Mononuclear cell (primary cell): Measurements from ENCODE around the gene ADGRB3. TPM values are rescaled to one million over a fixed set of nuclear protein-coding genes. Genes with fewer than 3 reads are reported as not detected.
"Not testable (repeated sequence)": the region's sequence is repeated elsewhere in the genome, so short reads cannot be mapped to it uniquely, and the experiment has no call there.

Source experiments
- H3K27me3 ChIP-seq: 2 replicates; pipeline ENCODE4 v1.6.0; 2011; ENCODE audit warnings: low read length, control low read depth; ENCODE audit not compliant: insufficient read depth
- H3K4me1 ChIP-seq: 2 replicates; pipeline ENCODE4 v1.5.1; 2011; ENCODE audit warnings: mild to moderate bottlenecking, low read length, control low read depth; ENCODE audit not compliant: insufficient read depth
- H3K4me3 ChIP-seq: 2 replicates; pipeline ENCODE4 v1.5.1; 2011; ENCODE audit warnings: mild to moderate bottlenecking, low read length, moderate library complexity
- H3K9me3 ChIP-seq: 2 replicates; pipeline ENCODE4 v1.5.1; 2011; ENCODE audit warnings: low read depth, mild to moderate bottlenecking, control low read depth, low read length
- total RNA-seq: library from RNA; depleted of rRNA; stranded (reverse); fragments of >200 nt; gene quantifications from one replicate; pipeline ENCODE4 v1.2.3, GENCODE V29; 2012

The ADGRB3 gene
- total RNA-seq, 1 donor: 0.10 TPM

GRCh38 chr6:68730291-68731054 lies 95.4 kb downstream of the ADGRB3 start:
- H3K9me3 ChIP-seq: no peaks in the 10 kb centered on the region
- no peak overlapping the region for H3K4me3 ChIP-seq
- H3K4me1 ChIP-seq: no peaks in the 10 kb centered on the region
- H3K27me3 ChIP-seq: no peaks in the 10 kb centered on the region

GRCh38 chr6:68732423-68732822 lies 97.3 kb downstream of the ADGRB3 start:
- H3K27me3 ChIP-seq: no peaks in the 10 kb centered on the region
- H3K4me1 ChIP-seq: no peaks in the 10 kb centered on the region
- no peak overlapping the region for H3K4me3 ChIP-seq
- no peaks in the 10 kb centered on the region for H3K9me3 ChIP-seq

DNA sequence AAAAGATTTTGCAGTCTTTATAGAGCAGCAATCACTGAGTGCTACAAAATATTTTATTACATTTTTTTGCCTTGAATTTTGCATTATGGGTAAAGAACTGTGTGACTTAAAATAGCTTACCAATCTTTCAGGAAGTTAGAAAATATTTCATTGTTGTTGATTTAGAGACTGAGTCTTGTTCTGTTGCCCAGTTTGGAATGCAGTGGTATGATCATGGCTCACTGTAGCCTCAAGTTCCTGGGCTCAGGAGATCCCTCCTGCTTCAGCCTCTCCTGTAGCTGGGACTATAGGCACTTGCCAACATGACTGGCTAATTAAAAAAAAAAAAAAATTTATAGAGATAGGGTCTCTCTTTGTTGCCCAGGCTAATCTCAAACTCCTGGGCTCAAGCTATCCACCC lies 100.8 kb downstream of the ADGRB3 start:
- Histone ChIP-seq H3K4me3 (no peak overlapping the region), H3K9me3 (no peaks in the 10 kb centered on the region), H3K27me3 (no peaks in the 10 kb centered on the region), H3K4me1 (no peaks in the 10 kb centered on the region)

GRCh38 chr6:68737061-68737460 lies 102.0 kb downstream of the ADGRB3 start:
- H3K4me1 ChIP-seq: no peaks in the 10 kb centered on the region
- no peak overlapping the region for H3K4me3 ChIP-seq
- H3K27me3 ChIP-seq: no peaks in the 10 kb centered on the region
- no peaks in the 10 kb centered on the region for H3K9me3 ChIP-seq

GRCh38 chr6:68738039-68738438 lies 103.0 kb downstream of the ADGRB3 start:
- Histone ChIP-seq H3K4me1 (no peaks in the 10 kb centered on the region), H3K27me3 (no peaks in the 10 kb centered on the region), H3K4me3 (no peak overlapping the region), H3K9me3 (no peaks in the 10 kb centered on the region)

DNA sequence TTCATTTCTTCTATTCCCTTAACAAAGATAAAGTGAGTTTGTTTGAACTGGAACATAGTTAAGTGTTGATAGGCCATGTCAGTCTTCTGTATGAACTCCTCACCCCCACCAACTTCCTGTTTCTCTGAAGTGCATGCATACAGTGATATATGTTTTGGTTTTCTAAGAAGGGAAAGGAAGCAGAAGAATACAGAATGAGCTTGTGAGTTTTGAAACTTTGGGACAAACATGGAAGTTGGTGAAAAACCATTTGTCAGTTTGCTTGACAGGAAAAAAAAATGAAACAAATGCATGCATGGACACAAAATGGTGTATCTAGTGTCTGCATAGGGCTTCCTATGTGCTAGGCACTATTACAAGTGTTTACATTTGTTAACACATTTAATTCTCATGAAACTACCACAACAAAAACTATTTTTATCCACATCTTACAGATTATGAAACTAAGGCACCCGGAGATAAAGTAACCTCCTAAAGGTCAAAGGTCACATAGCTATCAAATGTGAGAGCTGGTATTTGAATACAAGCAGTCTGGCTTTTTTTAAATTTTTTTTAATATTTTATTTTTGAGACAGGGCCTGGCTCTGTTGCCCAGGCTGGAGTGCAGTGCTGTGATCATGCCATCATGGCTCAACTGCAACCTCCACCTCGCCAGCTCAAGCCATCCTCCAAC lies 105.9 kb downstream of the ADGRB3 start:
- Histone ChIP-seq H3K9me3 (no peaks in the 10 kb centered on the region), H3K4me3 (no peak overlapping the region), H3K4me1 (no peaks in the 10 kb centered on the region), H3K27me3 (no peaks in the 10 kb centered on the region)

DNA sequence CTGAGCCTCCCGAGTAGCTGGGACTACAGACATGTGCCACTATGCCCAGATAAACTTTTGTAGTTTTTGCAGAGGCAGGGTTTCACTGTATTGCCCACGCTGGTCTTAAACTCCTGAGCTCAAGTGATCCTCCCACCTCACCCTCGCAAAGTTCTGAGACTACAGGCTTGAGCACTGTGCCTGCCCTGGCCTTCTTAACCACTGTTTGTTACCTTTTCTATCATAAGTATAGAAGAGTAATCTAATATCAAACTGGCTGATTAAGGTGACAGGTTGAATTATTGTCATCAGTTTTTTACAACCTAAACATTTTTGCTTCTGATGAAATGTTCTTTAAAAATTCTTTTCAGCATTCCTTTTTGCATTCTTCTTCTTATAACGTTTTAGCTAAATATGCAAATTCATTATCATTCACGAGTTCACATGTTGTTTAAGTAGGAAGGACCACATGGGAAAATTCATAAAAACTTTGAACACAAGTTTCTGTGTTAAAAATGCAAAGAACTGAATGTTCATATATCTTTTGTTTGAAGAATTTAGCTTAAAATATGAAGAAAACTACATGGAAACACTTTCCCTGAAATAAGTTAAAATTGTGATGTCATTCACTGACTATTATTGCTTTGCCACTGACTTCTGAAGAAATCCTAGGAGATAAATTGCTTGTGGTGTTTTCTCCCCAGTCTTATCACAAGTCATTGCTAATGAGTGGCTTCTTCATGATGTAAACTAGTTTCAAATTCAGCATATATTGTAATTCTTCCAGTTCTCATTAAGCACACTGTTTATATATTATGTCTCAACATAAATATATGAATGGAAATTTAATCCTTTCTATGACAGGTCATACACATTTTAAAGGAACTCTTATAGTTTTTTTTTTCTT lies 106.7 kb downstream of the ADGRB3 start:
- Histone ChIP-seq H3K4me1 (no peaks in the 10 kb centered on the region), H3K9me3 (no peaks in the 10 kb centered on the region), H3K4me3 (no peak overlapping the region), H3K27me3 (no peaks in the 10 kb centered on the region)

DNA sequence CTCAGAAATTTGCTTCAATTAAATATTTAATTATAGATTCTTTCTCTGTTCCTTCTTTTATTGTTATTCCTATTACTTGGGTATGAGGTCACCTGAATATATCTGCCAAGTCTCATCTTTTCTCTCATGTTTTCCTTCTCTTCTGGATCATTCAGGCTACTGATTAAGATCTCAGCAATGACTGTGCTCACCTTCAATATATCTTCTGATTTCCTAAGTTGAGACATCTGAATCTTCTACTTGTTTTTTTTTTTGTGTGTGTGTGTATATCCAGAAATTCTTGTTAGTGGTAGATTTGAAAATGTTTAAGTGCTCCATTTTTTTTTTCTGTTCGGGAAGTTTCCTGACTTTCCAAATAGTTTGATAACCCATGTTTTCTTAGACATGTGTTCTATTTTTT lies 108.0 kb downstream of the ADGRB3 start:
- Histone ChIP-seq H3K9me3 (no peaks in the 10 kb centered on the region), H3K27me3 (no peaks in the 10 kb centered on the region), H3K4me1 (no peaks in the 10 kb centered on the region), H3K4me3 (no peak overlapping the region)

DNA sequence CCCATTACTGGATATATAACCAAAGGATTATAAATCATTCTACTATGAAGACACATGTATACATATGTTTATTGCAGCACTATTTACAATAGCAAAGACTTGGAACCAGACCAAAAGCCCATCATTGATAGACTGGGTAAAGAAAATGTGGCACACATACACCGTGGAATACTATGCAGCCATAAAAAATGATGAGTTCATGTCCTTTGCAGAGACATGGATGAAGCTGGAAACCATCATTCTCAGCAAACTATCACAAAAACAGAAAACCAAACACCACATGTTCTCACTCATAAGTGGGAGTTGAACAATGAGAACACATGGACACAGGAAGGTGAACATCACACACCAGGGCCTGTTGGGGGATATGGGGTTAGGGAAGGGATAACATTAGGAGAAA lies 109.3 kb downstream of the ADGRB3 start:
- not testable (repeated sequence) for H3K27me3 ChIP-seq, H3K9me3 ChIP-seq, H3K4me3 ChIP-seq

GRCh38 chr6:68746376-68746775 lies 111.3 kb downstream of the ADGRB3 start:
- Histone ChIP-seq H3K4me3 (no peak overlapping the region), H3K4me1 (no peaks in the 10 kb centered on the region), H3K9me3 (no peaks in the 10 kb centered on the region), H3K27me3 (no peaks in the 10 kb centered on the region)

More for the DNA sequence above, 109.3 kb downstream of the ADGRB3 start:
- not testable (repeated sequence) for H3K4me1 ChIP-seq

- Histone ChIP-seq H3K9me3 (no peaks in the 10 kb centered on the region), H3K27me3 (no peaks in the 10 kb centered on the region), H3K4me1 (no peaks in the 10 kb centered on the region), H3K4me3 (no peak overlapping the region)
Measured at GRCh38 chr6:68747110-68747790, 112.2 kb downstream of the ADGRB3 start.

GRCh38 chr6:68747832-68748231 lies 112.8 kb downstream of the ADGRB3 start:
- not testable (repeated sequence) for H3K4me3 ChIP-seq, H3K9me3 ChIP-seq, H3K4me1 ChIP-seq, H3K27me3 ChIP-seq

DNA sequence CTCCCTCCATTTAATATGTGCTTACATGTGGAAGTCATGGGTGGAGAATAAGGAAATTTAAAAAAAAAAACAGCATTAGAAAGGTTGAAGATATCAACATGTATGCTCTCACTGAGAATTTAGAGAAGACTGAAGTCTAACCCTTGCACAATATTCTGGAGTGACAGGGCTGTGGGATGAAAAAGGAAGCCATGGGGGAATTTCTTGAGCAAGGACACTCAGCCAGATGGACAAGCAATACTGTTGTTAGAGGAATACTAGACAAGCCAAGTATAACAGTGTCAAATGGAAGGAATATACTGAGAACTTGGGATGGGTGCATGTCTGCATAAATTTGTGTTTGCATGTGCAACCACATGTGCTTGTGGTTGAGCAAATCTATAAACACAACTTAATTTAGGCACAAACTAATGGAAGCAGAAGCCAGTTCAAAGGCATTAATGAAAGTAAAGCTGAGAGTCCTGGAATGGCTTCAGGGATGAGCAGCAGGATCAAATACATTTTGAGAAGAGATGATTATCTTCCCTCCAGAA lies 119.7 kb downstream of the ADGRB3 start:
- Histone ChIP-seq H3K4me1 (peaks cover 7% of the 10 kb centered on the region), H3K4me3 (no peak overlapping the region), H3K27me3 (no peaks in the 10 kb centered on the region)

GRCh38 chr6:68756454-68757375 lies 121.6 kb downstream of the ADGRB3 start:
- H3K27me3 ChIP-seq: no peaks in the 10 kb centered on the region
- H3K4me3 ChIP-seq: no peak overlapping the region

More for the DNA sequence above, 119.7 kb downstream of the ADGRB3 start:
- H3K9me3 ChIP-seq: no peaks in the 10 kb centered on the region

More at GRCh38 chr6:68756454-68757375, 121.6 kb downstream of the ADGRB3 start:
- peaks cover 7% of the 10 kb centered on the region for H3K4me1 ChIP-seq
- no peaks in the 10 kb centered on the region for H3K9me3 ChIP-seq
